GM12878 (cell line): ENCODE data around the gene PLPP3. TPM values are rescaled to one million over a fixed set of nuclear protein-coding genes. Genes with fewer than 3 reads are reported as not detected.

Experiments
- ATAC-seq: fragments of 200-7000 bp; cut with Tn5 transposase; 3 replicates; pipeline ENCODE4 v1.9.1; 2020; ENCODE audit warnings: mild to moderate bottlenecking, moderate library complexity
- BruUV-seq: library from RNA; stranded (reverse); fragments of 400-500 nt; replicated peaks from 2 replicates; lab custom pipeline; 2021; lab: Mats Ljungman, UMichigan
- CTCF ChIA-PET: fragments of 300-600 bp; sonication (Branson Sonifier 250); formaldehyde crosslinking; extraction: SDS; loops from one replicate; lab custom pipeline; 2021; ENCODE audit warnings: inconsistent platforms; lab: Yijun Ruan, JAX
- POLR2A ChIA-PET: fragments of 350-600 bp; formaldehyde crosslinking; extraction: SDS; loops from one replicate; lab custom pipeline; 2021; ENCODE audit warnings: inconsistent platforms; lab: Charles Lee
- RAD21 ChIA-PET: fragments of 300-600 bp; sonication (Branson Sonifier 250); formaldehyde crosslinking; loops from one replicate; lab custom pipeline; 2023; ENCODE audit warnings: antibody characterized with exemption; ENCODE audit not compliant: unreplicated experiment; lab: Charles Lee
- SMC1A ChIA-PET: fragments of 300-600 bp; sonication (Branson Sonifier 250); formaldehyde crosslinking; loops from one replicate; lab custom pipeline; 2023; ENCODE audit not compliant: unreplicated experiment, uncharacterized antibody; lab: Charles Lee
- DNase-seq: peaks from one replicate; pipeline ENCODE4 v3.0.0-alpha.2; 2011; ENCODE audit warnings: low read depth, low spot score
- FAIRE-seq: peaks from 3 replicates; lab custom pipeline; 2011; peaks lifted over from hg19 to GRCh38; lab: Jason Lieb, UNC
- H2AFZ ChIP-seq: 2 replicates; pipeline ENCODE4 v1.6.0; 2011; ENCODE audit warnings: low read depth, low read length, control low read depth; ENCODE audit not compliant: control insufficient read depth
- H3K27ac ChIP-seq: 2 replicates; pipeline ENCODE4 v1.5.1; 2011; ENCODE audit warnings: control low read depth; ENCODE audit not compliant: control insufficient read depth, insufficient read depth
- H3K27me3 ChIP-seq, 2 experiments: replicated peaks in 1 of 2; 2 replicates each; pipeline versions ENCODE4 v1.6.0 to v1.6.1; 2011; ENCODE audit warnings: low read length in 1 of 2; ENCODE audit not compliant: control insufficient read depth in 2 of 2, insufficient read depth in 2 of 2
- H3K36me3 ChIP-seq, 2 experiments: 2 replicates each; pipeline ENCODE4 v1.5.1; 2011; ENCODE audit warnings: low read length in 1 of 2; ENCODE audit not compliant: control insufficient read depth in 2 of 2, insufficient read depth in 2 of 2
- H3K4me1 ChIP-seq: 2 replicates; pipeline ENCODE4 v1.6.1; 2011; ENCODE audit warnings: mild to moderate bottlenecking, low read length, moderate library complexity, mixed read lengths; ENCODE audit not compliant: control insufficient read depth, insufficient read depth
- H3K4me2 ChIP-seq: 2 replicates; pipeline ENCODE4 v1.6.0; 2011; ENCODE audit warnings: control low read depth; ENCODE audit not compliant: control insufficient read depth, insufficient read depth
- H3K4me3 ChIP-seq: fragments of 200-600 bp; sonication (generic); 2 replicates; pipeline ENCODE4 v1.5.1; 2016
- H3K79me2 ChIP-seq: 2 replicates; pipeline ENCODE4 v1.6.0; 2011; ENCODE audit warnings: low read length; ENCODE audit not compliant: control insufficient read depth, insufficient read depth
- H3K9ac ChIP-seq: 2 replicates; pipeline ENCODE4 v1.8.0; 2011; ENCODE audit warnings: low read length, control low read depth, mixed read lengths; ENCODE audit not compliant: control insufficient read depth, insufficient read depth
- H3K9me3 ChIP-seq: replicated peaks from 3 replicates; pipeline ENCODE4 v1.5.1; 2011; ENCODE audit warnings: mild to moderate bottlenecking, low read length; ENCODE audit not compliant: control insufficient read depth, insufficient read depth
- H4K20me1 ChIP-seq: 2 replicates; pipeline ENCODE4 v1.6.0; 2011; ENCODE audit not compliant: control insufficient read depth, insufficient read depth
- ATF7 ChIP-seq: fragments of 450-650 bp; IDR thresholded peaks from 2 replicates; pipeline ENCODE4 v1.6.1; 2016; ENCODE audit warnings: low read depth, mild to moderate bottlenecking
- BCL3 ChIP-seq: IDR thresholded peaks from 2 replicates; pipeline ENCODE4 v1.6.1; 2011; ENCODE audit warnings: borderline replicate concordance, low read depth, mild to moderate bottlenecking, moderate library complexity, low read length; ENCODE audit not compliant: insufficient read depth, poor library complexity, severe bottlenecking
- CEBPZ ChIP-seq: fragments of 150-350 bp; IDR thresholded peaks from 2 replicates; pipeline ENCODE4 v1.6.1; 2016; ENCODE audit warnings: low read depth, low read length
- CREB1 ChIP-seq: IDR thresholded peaks from 2 replicates; pipeline ENCODE4 v1.6.1; 2012; ENCODE audit warnings: low read depth, mild to moderate bottlenecking, inconsistent platforms
- ELK1 ChIP-seq: IDR thresholded peaks from 2 replicates; pipeline ENCODE4 v1.6.1; 2012; ENCODE audit warnings: low read depth, low read length, improper control_type of control experiment
- GABPA ChIP-seq: IDR thresholded peaks from 2 replicates; pipeline ENCODE4 v1.6.1; 2014; ENCODE audit warnings: antibody characterized with exemption, low read depth, mild to moderate bottlenecking, inconsistent platforms
- HDAC6 ChIP-seq: fragments of 200-600 bp; sonication (generic); IDR thresholded peaks from one replicate; pipeline ENCODE4 v1.8.0; 2017; ENCODE audit warnings: antibody characterized with exemption; ENCODE audit not compliant: unreplicated experiment
- IKZF1 ChIP-seq: fragments of 450-650 bp; conservative IDR thresholded peaks from 2 replicates; pipeline ENCODE4 v1.6.1; 2017; ENCODE audit warnings: antibody characterized with exemption, mild to moderate bottlenecking
- MAX ChIP-seq: IDR thresholded peaks from 2 replicates; pipeline ENCODE4 v1.6.1; 2012; ENCODE audit warnings: low read depth, low read length, improper control_type of control experiment
- MTA3 ChIP-seq: IDR thresholded peaks from 2 replicates; pipeline ENCODE4 v1.6.1; 2012; ENCODE audit warnings: low read length, inconsistent platforms, borderline replicate concordance
- POLR2AphosphoS5 ChIP-seq: IDR thresholded peaks from 2 replicates; pipeline ENCODE4 v1.6.1; 2011; ENCODE audit warnings: mild to moderate bottlenecking, low read length, inconsistent platforms
- RB1 ChIP-seq: fragments of 450-650 bp; formaldehyde crosslinking; IDR thresholded peaks from 2 replicates; pipeline ENCODE4 v1.6.1; 2017; ENCODE audit warnings: mild to moderate bottlenecking, borderline replicate concordance
- RUNX3 ChIP-seq: IDR thresholded peaks from 2 replicates; pipeline ENCODE4 v1.6.1; 2012; ENCODE audit warnings: low read length, inconsistent platforms
- SP1 ChIP-seq: IDR thresholded peaks from one replicate; pipeline ENCODE4 v1.6.1; 2011; ENCODE audit warnings: low read depth, low read length
- TARDBP ChIP-seq: IDR thresholded peaks from 2 replicates; pipeline ENCODE4 v1.6.1; 2016; ENCODE audit warnings: borderline replicate concordance
- YBX1 ChIP-seq: fragments of 450-650 bp; IDR thresholded peaks from 2 replicates; pipeline ENCODE4 v1.6.1; 2016; ENCODE audit warnings: antibody characterized with exemption
- YY1 ChIP-seq: IDR thresholded peaks from 2 replicates; pipeline ENCODE4 v1.6.1; 2011; ENCODE audit warnings: low read depth, mild to moderate bottlenecking, low read length
- ZNF24 ChIP-seq: fragments of 450-650 bp; IDR thresholded peaks from 2 replicates; pipeline ENCODE4 v1.6.1; 2017; ENCODE audit warnings: antibody characterized with exemption, mild to moderate bottlenecking
- WGBS: methylation state at CpG from one replicate; pipeline ENCODE4 v1.1.6; 2016; ENCODE audit warnings: low lambda C conversion rate; ENCODE audit not compliant: insufficient replicate concordance, insufficient coverage; ENCODE audit errors: missing lambda C conversion rate; 5-methylcytosine and 5-hydroxymethylcytosine counted together
- in situ Hi-C: fragments of 300-500 bp; cut with MboI; formaldehyde crosslinking; loops from 9 replicates; pipeline ENCODE4 v1.14.3; 2018; ENCODE audit warnings: mixed read lengths
- intact Hi-C: fragments of 100-400 bp; cut with micrococcal nuclease; formaldehyde crosslinking; loops from one replicate; pipeline ENCODE4 v1.14.2; 2022; ENCODE audit not compliant: unreplicated experiment
- polyA plus RNA-seq, 11 experiments: library from polyadenylated mRNA; depleted of rRNA in 4 of 11; unstranded in 6 of 11; stranded (reverse) in 5 of 11; fragments of >200 nt; fragmentation: Nextera tagmentation in 4 of 11; fragmentation: Illumina TruSeq in 1 of 11; extraction: Ambion mirVana in 4 of 11; extraction: Trizol in 1 of 11; gene quantifications; 1 replicate in 1 of 11; 2 replicates in 10 of 11; pipeline versions ENCODE4 v1.2.1 to v1.2.3, GENCODE V29; 2011 to 2016; ENCODE audit warnings: inconsistent platforms in 2 of 11, missing spikeins in 2 of 11, low read depth in 1 of 11
- total RNA-seq, 4 experiments: library from RNA; depleted of rRNA in 3 of 4; stranded (reverse); fragments of >200 nt in 3 of 4; fragmentation: Illumina TruSeq in 1 of 4; extraction: Trizol in 1 of 4; gene quantifications; 2 replicates each; pipeline versions ENCODE4 v1.2.1 to v1.2.3, GENCODE V29; 2013 to 2021

PLPP3 gene
- total and polyA plus RNA-seq, 10 of the 15 experiments (the other 5 are each of a cell fraction or from before 2014, with no cell fraction given): 6.4 to 26.8 (median 9.5) TPM

GRCh38 chr1:56574794-56575193, 4.6 kb downstream of the PLPP3 start (continued):
- no peak for TF ChIP-seq GABPA
- no peak for TF ChIP-seq MTA3
- TF ChIP-seq IKZF1: no peak

- in situ Hi-C loops (no loop called here), intact Hi-C loops (no loop called here)
- no peak for FAIRE-seq
- POLR2A ChIA-PET: interaction anchor here (1.8 to 11.8 kb wide), 3 partner anchors 11 to 240 kb away, joined by 5 to 195 read pairs (median 20); no protein-coding TSS in a partner anchor
- H3K79me2 ChIP-seq: no peaks in the 10 kb centered on the region
- CTCF ChIA-PET: interaction anchor here (2.9 to 15.6 kb wide), 5 partner anchors 11 to 167 kb away, joined by 17 to 257 read pairs (median 209); no protein-coding TSS in a partner anchor
- RAD21 ChIA-PET: interaction anchor here (6.4 to 14.0 kb wide), 7 partner anchors 12 to 240 kb away, joined by 87 to 381 read pairs (median 167); no protein-coding TSS in a partner anchor
- WGBS: 55% methylated on average over 4 of the region's 4 CpGs
- no peak for ATAC-seq
- SMC1A ChIA-PET: interaction anchor here (0.9 to 19.1 kb wide), 9 partner anchors 10 to 440 kb away, joined by 3 to 439 read pairs (median 47); no protein-coding TSS in a partner anchor
- no peak overlapping the region for H3K4me3 ChIP-seq
- H3K36me3 ChIP-seq: no peaks in the 10 kb centered on the region
- H3K27me3 ChIP-seq: peaks cover 0 to 11% of the 10 kb centered on the region in 2 experiments; a peak in 2 of 4 replicates
- no peaks in the 10 kb centered on the region for H3K4me1 ChIP-seq
- H3K4me2 ChIP-seq: no peak overlapping the region
- H3K27ac ChIP-seq: no peak overlapping the region
- H4K20me1 ChIP-seq: no peaks in the 10 kb centered on the region
- H3K9ac ChIP-seq: no peak overlapping the region
- BruUV-seq: no TSS peak
- no peaks in the 10 kb centered on the region for H3K9me3 ChIP-seq
- H2AFZ ChIP-seq: no peak overlapping the region
- no peak for DNase-seq
- TF ChIP-seq RB1 (no peak), MAX (no peak), BCL3 (no peak), CREB1 (no peak), HDAC6 (no peak), SP1 (no peak), TARDBP (no peak), ELK1 (no peak), ATF7 (no peak), POLR2AphosphoS5 (no peak), ZNF24 (no peak), CEBPZ (no peak), RUNX3 (no peak), YBX1 (no peak), YY1 (no peak)
Observed at GRCh38 chr1:56573311-56573710, 6.1 kb downstream of the PLPP3 start.
